Stimulated activated naive CD4-positive, alpha-beta T cell treated with Interleukin-2 at 50 U/mL for 16 hours (primary cell): ENCODE measurements around the gene DMRTB1.
"Not testable (repeated sequence)": the region's sequence is repeated elsewhere in the genome, so short reads cannot be mapped to it uniquely, and the experiment has no call there.

ENCODE experiments used
- DNase-seq: peaks from one replicate; lab custom pipeline; 2025; lab: John Stamatoyannopoulos, UW

DMRTB1 gene

GRCh38 chr1:53459321-53460175 is at the start of gene DMRTB1:
Gene DMRTB1, plus strand, starts transcription at chr1:53459399. Its CDS starts 55 bp downstream, at chr1:53459454.
- DNase-seq = no peak

- no peak for DNase-seq
Observed at GRCh38 chr1:53409695-53410094, 49.5 kb upstream of the DMRTB1 start.

- DNase-seq = peak; percentile 12
Observed at GRCh38 chr1:53410100-53410541, 49.1 kb upstream of the DMRTB1 start.

- no peak for DNase-seq
Observed at GRCh38 chr1:53410701-53411100, 48.5 kb upstream of the DMRTB1 start.

GRCh38 chr1:53411541-53412152 is 47.6 kb upstream of the DMRTB1 start:
- DNase-seq = no peak

GRCh38 chr1:53412285-53413174 is 46.7 kb upstream of the DMRTB1 start:
- DNase-seq = no peak

- DNase-seq = peak; percentile 60
Observed at GRCh38 chr1:53413175-53414001, 45.8 kb upstream of the DMRTB1 start.

- no peak for DNase-seq
Observed at GRCh38 chr1:53414632-53415031, 44.6 kb upstream of the DMRTB1 start.

- no peak for DNase-seq
Observed at GRCh38 chr1:53415432-53415831, 43.8 kb upstream of the DMRTB1 start.

GRCh38 chr1:53416269-53416813 is 42.9 kb upstream of the DMRTB1 start:
- DNase-seq = no peak

GRCh38 chr1:53417074-53417511 is 42.1 kb upstream of the DMRTB1 start:
- no peak for DNase-seq

GRCh38 chr1:53419034-53419433 is 40.2 kb upstream of the DMRTB1 start:
- no peak for DNase-seq

GRCh38 chr1:53420341-53420740 is 38.9 kb upstream of the DMRTB1 start:
- no peak for DNase-seq

- no peak for DNase-seq
Observed at GRCh38 chr1:53421208-53421607, 38.0 kb upstream of the DMRTB1 start.

- no peak for DNase-seq
Observed at GRCh38 chr1:53430261-53430660, 28.9 kb upstream of the DMRTB1 start.

GRCh38 chr1:53430779-53431178 is 28.4 kb upstream of the DMRTB1 start:
- no peak for DNase-seq

- no peak for DNase-seq
Observed at GRCh38 chr1:53431244-53431643, 28.0 kb upstream of the DMRTB1 start.

- DNase-seq = no peak
Observed at GRCh38 chr1:53431805-53432565, 27.2 kb upstream of the DMRTB1 start.

- no peak for DNase-seq
Observed at GRCh38 chr1:53432611-53433010, 26.6 kb upstream of the DMRTB1 start.

- not testable (repeated sequence) for DNase-seq
Observed at GRCh38 chr1:53434405-53435007, 24.7 kb upstream of the DMRTB1 start.
